Gastroesophageal sphincter (tissue), 4 donors: ENCODE data around the gene AHDC1. TPM values are rescaled to one million over a fixed set of nuclear protein-coding genes. Genes with fewer than 3 reads are reported as not detected.

Experiments
- ATAC-seq: fragments of 150-250 bp; one replicate; pipeline ENCODE4 v1.9.1; 2016; ENCODE audit warnings: mild to moderate bottlenecking, moderate library complexity
- H3K27ac ChIP-seq, 4 donors: fragments of 200-600 bp; sonication (generic) in 3 of 4; 1 replicate in 3 of 4; 2 replicates in 1 of 4; pipeline ENCODE4 v1.5.1; 2016 to 2019
- H3K27me3 ChIP-seq: fragments of 200-600 bp; sonication (generic); one replicate; pipeline ENCODE4 v1.5.1; 2019
- H3K36me3 ChIP-seq, 2 donors: fragments of 200-600 bp; sonication (generic); one replicate each; pipeline ENCODE4 v1.5.1; 2019; ENCODE audit warnings: control low read depth in 1 of 2
- H3K4me1 ChIP-seq, 3 donors: fragments of 200-600 bp; sonication (generic); 1 replicate in 2 of 3; 2 replicates in 1 of 3; pipeline ENCODE4 v1.5.1; 2016 to 2019; ENCODE audit warnings: control low read depth in 2 of 3
- H3K4me3 ChIP-seq, 2 donors: fragments of 200-600 bp; sonication (generic); one replicate each; pipeline ENCODE4 v1.5.1; 2019; ENCODE audit warnings: mild to moderate bottlenecking in 1 of 2, moderate library complexity in 1 of 2
- H3K9me3 ChIP-seq, 3 donors: fragments of 200-600 bp; sonication (generic); one replicate each; pipeline ENCODE4 v1.5.1; 2017 to 2019; ENCODE audit warnings: control low read depth in 2 of 3
- CTCF ChIP-seq, 4 experiments: fragments of 200-600 bp in 2 of 4; fragments of 450-650 bp in 2 of 4; sonication (generic) in 1 of 4; IDR thresholded peaks; one replicate each; pipeline ENCODE4 v1.5.1; 2017 to 2019; ENCODE audit warnings: antibody characterized with exemption in 4 of 4, mild to moderate bottlenecking in 2 of 4, moderate library complexity in 2 of 4
- EP300 ChIP-seq: sonication (generic); formaldehyde crosslinking; IDR thresholded peaks from one replicate; pipeline ENCODE4 v1.6.1; 2017; ENCODE audit warnings: antibody characterized with exemption, mild to moderate bottlenecking
- POLR2A ChIP-seq, 2 donors: fragments of 450-650 bp; IDR thresholded peaks; one replicate each; pipeline ENCODE4 v1.6.1; 2017; ENCODE audit warnings: antibody characterized with exemption in 2 of 2, mild to moderate bottlenecking in 2 of 2, moderate library complexity in 1 of 2
- POLR2AphosphoS5 ChIP-seq: sonication (generic); formaldehyde crosslinking; IDR thresholded peaks from one replicate; pipeline ENCODE4 v1.6.1; 2017; ENCODE audit warnings: antibody characterized with exemption
- WGBS, 2 donors: methylation state at CpG; one replicate each; pipeline ENCODE4 v1.1.5; 2018; ENCODE audit warnings: low coverage in 1 of 2; 5-methylcytosine and 5-hydroxymethylcytosine counted together
- total RNA-seq, 4 donors: library from RNA; depleted of rRNA; stranded (reverse); fragments of >200 nt; gene quantifications; one replicate each; pipeline ENCODE4 v1.1.0, GENCODE V29; 2016

The AHDC1 gene
- total RNA-seq, 4 donors from 2014 or later = 18.2 to 50.3 (median 27.7) TPM

DNA sequence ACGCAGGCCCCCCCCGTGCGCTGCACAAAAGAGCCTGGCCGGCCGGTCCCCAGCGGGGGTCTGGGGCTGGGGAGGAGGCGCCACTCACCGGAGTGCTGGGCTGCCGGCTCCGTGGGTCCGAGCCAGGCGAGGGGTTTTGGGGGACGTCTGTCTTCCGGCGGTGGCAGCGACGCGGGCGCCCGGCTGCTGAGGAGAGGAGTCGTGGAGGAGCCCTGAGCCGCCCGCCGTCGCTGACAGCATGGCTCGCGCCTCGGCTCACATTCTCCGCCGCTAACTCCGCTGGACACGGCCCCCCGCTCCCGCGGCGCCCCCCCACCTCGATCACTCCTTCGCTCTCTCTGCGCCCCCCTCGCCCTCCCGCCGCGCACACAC lies 649 bp downstream of the AHDC1 start:
- Histone ChIP-seq H3K4me3 (peak overlapping the region; percentile 64 to 75), H3K9me3 (no peaks in the 10 kb centered on the region), H3K36me3 (no peaks in the 10 kb centered on the region), H3K27ac (peak overlapping the region; percentile 89 to 95 (median 92)), H3K4me1 (peaks cover 7 to 66% (median 33%) of the 10 kb centered on the region in 3 donors), H3K27me3 (no peaks in the 10 kb centered on the region)
- peak; percentile 11 for ATAC-seq
- 0% methylated on average over 4 of the region's 43 CpGs; no CpG with 5 or more reads in 1 of the 2 donors for WGBS, 2 donors
- TF ChIP-seq POLR2AphosphoS5 (peak; percentile 3), EP300 (no peak)

GRCh38 chr1:27602462-27603308 lies 1.3 kb downstream of the AHDC1 start:
- Histone ChIP-seq H3K9me3 (no peaks in the 10 kb centered on the region), H3K27ac (peak overlapping the region; percentile 89 to 95 (median 92)), H3K36me3 (no peaks in the 10 kb centered on the region), H3K4me3 (peak overlapping the region; percentile 64 to 75), H3K4me1 (peaks cover 11 to 71% (median 39%) of the 10 kb centered on the region in 3 donors), H3K27me3 (no peaks in the 10 kb centered on the region)
- 0% methylated on average over 8 of the region's 54 CpGs; no CpG with 5 or more reads in 1 of the 2 donors for WGBS, 2 donors
- TF ChIP-seq POLR2AphosphoS5 (no peak), EP300 (no peak), CTCF (IDR thresholded peaks at IDR 0.05) (no peak), POLR2A (IDR thresholded peaks at IDR 0.05) (no peak)
- ATAC-seq = peak; percentile 34

- Histone ChIP-seq H3K27me3 (no peaks in the 10 kb centered on the region), H3K27ac (peak overlapping the region; percentile 89 to 95 (median 92)), H3K4me1 (peaks cover 11 to 79% (median 46%) of the 10 kb centered on the region in 3 donors), H3K4me3 (peak overlapping the region; percentile 64 to 75), H3K36me3 (no peaks in the 10 kb centered on the region), H3K9me3 (no peaks in the 10 kb centered on the region)
- TF ChIP-seq POLR2AphosphoS5 (peak; percentile 5), CTCF (IDR thresholded peaks at IDR 0.05) (no peak), POLR2A (IDR thresholded peaks at IDR 0.05) (no peak), EP300 (no peak)
- no peak for ATAC-seq
- WGBS, 2 donors = 0% methylated on average over 5 of the region's 23 CpGs; no CpG with 5 or more reads in 1 of the 2 donors
Measured at GRCh38 chr1:27601771-27602461, 2.0 kb downstream of the AHDC1 start.

DNA sequence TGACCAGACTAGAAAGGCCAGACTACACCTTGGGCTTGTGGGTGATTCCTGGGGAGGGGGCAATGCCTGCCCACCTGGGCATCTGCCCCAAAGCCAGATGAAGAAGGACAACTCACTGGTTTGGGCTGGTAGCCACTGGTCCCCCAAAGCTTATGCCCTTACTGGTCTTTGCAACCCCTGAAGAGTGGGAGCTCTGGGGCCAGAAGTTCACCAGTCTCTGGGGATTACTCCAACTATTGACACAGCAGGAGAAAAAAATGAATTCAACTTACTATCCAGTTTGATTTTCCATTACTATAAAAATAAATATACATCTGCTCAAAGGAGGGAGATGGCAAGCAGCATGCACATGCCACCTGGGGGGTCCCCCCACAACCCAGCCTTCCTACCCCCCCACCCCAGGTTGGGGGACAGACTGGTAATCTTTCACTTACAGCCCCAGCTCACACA lies 2.6 kb downstream of the AHDC1 start:
- Histone ChIP-seq H3K36me3 (no peaks in the 10 kb centered on the region), H3K27ac (peak overlapping the region; percentile 89 to 95 (median 92)), H3K4me1 (peaks cover 11 to 81% (median 50%) of the 10 kb centered on the region in 3 donors), H3K27me3 (no peaks in the 10 kb centered on the region), H3K4me3 (peak overlapping the region; percentile 64 to 75), H3K9me3 (no peaks in the 10 kb centered on the region)
- TF ChIP-seq POLR2A (IDR thresholded peaks at IDR 0.05) = no peak
- TF ChIP-seq CTCF (IDR thresholded peaks at IDR 0.05) = no peak
- TF ChIP-seq EP300 = no peak
- no peak for TF ChIP-seq POLR2AphosphoS5
- no peak for ATAC-seq

GRCh38 chr1:27600498-27601175 lies 3.3 kb downstream of the AHDC1 start:
- Histone ChIP-seq H3K4me3 (peak overlapping the region in 1 of 2 donors; percentile 64), H3K27me3 (no peaks in the 10 kb centered on the region), H3K4me1 (peaks cover 11 to 81% (median 53%) of the 10 kb centered on the region in 3 donors)

More at GRCh38 chr1:27600498-27601175, 3.3 kb downstream of the AHDC1 start:
- no peak for ATAC-seq
- TF ChIP-seq CTCF (IDR thresholded peaks at IDR 0.05) = no peak
- TF ChIP-seq EP300 = no peak
- no peak for TF ChIP-seq POLR2A (IDR thresholded peaks at IDR 0.05)
- no peak for TF ChIP-seq POLR2AphosphoS5
- H3K9me3 ChIP-seq = no peaks in the 10 kb centered on the region
- H3K27ac ChIP-seq = peak overlapping the region in 3 of 4 donors; percentile 89 to 95 (median 94)
- no peaks in the 10 kb centered on the region for H3K36me3 ChIP-seq
- 29 to 35% methylated on average over 3 of the region's 3 CpGs for WGBS, 2 donors
